ENCODE data around the gene UBE2S. TPM values are rescaled to one million over a fixed set of nuclear protein-coding genes. Genes with fewer than 3 reads are reported as not detected.
"Not testable (repeated sequence)": the region's sequence is repeated elsewhere in the genome, so short reads cannot be mapped to it uniquely, and the experiment has no call there.

UBE2S gene
- total RNA-seq, 1 experiment from 2014 or later, result 369 TPM

GRCh38 chr19:55441319-55441691 lies 33.7 kb upstream of the UBE2S start:
- DNase-seq (ENCODE audit: extremely low read depth, low read depth), result no peak

DNA sequence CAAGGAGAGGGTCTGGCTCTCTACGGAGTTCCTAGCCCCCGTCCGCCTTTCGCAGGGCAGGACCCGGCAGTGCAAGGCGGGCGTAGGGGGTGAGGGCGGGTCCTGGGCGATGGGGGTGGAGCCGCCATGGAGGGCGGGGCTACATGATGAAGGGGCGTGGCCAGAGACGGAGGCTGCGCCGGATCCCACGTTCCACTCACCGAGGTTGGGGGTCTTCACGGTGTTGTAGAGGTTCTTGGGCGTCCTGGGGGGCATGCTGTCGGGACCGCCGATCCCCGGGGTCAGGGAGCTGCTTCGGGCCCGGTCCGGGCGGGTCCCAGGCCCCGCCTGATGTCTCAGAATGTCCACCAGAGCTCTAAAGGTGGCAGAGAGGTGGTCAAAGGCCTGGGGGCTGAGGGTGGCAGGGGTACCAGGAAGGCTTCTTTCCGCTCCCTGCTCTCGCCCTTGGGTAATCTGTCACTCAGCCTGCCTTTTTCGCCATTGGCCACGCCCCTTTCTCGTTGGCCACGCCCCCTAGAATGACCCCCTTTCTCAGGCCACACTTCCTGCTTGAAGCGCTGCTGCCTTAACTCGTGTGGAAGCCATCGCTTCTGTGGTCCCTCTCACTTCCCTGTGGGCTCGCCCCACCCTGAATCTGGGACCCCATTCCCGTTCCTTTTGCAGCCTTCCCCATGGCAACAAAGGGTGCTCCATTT lies 33.0 kb upstream of the UBE2S start:
- no peak for DNase-seq (ENCODE audit: extremely low read depth, low read depth)

GRCh38 chr19:55439052-55439451 lies 31.5 kb upstream of the UBE2S start:
- no peak for DNase-seq (ENCODE audit: extremely low read depth, low read depth)

DNA sequence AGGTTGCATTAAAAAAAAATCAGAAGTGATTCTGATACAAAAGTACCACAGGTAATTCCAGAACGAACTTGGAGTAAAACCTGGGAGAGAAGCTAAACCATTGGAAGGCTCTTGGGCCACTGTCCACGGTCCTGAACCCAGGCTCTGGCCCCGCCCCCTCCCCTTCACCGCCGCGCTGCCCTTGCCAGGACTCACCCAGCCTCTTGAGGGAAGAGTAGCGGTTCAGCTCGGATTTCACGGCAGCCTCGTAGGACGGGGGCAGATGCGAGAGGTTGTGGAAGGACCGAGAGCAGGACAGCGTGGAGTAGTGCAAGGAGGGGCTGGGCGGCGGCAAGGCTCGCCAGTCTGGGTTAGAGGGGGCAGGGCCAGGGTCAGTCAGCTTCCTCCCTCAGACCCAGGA lies 29.8 kb upstream of the UBE2S start:
- peak; percentile 63 for DNase-seq (ENCODE audit: extremely low read depth, low read depth)

DNA sequence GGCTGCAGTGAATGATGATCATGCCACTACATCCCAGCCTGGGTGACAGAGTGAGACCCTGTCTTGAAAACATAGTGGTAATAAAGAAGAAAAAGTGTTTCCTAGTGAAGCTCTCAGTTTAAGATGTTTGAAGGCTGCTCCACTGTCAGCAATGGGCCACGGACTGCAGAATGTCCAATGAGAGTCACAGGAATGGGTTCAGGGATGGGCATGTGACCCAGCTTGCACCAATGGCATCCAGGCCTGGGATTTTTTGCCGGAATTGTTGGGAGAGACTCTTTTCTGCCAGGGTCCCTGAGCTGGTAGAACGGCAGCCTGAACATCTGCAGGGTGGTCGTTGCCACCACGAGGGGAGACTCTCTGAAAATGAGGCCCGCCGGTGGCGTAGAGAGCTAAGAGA lies 29.3 kb upstream of the UBE2S start:
- DNase-seq (ENCODE audit: extremely low read depth, low read depth), result no peak

- DNase-seq (ENCODE audit: extremely low read depth, low read depth), result no peak
Observed at GRCh38 chr19:55435020-55435419, 27.4 kb upstream of the UBE2S start.

DNA sequence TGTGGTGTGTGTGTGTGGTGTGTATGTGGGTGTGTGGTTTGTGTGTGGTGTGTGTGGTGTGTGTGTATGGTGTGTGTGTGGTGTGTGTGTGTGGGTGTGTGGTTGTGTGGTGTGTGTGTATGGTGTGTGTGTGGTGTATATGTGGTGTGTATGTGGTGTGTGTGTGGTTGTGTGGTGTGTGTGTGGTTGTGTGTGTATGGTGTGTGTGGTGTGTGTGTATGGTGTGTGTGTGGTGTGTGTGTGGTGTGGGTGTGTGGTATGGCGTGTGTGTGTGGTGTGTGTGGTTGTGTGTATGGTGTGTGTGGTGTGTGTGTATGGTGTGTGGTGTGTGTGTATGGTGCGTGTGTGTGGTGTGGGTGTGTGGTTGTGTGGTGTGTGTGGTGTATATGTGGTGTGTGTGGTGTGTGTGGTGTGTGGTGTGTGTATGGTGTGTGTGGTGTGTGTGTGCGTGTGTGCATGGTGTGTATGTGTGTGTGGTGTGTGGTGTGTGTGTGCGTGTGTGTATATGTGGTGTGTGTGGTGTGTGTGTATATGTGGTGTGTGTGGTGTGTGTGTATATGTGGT lies 26.9 kb upstream of the UBE2S start:
- DNase-seq (ENCODE audit: extremely low read depth, low read depth), result no peak

DNA sequence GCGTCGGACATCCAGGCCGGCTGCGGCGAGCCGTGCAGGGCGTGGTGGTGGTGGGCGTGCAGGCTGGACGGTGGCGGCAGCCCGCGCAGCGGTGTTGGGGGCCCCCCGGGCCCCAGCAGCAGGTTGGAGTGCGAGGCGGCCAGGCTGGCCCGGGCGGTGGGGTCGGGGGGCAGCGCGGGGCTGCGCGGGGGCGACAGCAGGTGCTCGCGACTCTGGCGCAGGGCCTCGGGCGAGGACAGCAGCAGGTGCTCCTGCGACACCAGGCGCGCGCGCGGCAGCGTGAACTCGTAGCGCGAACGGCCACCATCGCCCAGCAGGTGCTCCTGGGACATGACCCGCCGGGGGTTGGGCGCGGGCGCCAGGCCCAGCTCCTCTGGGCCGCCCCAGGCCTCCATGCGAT lies 25.7 kb upstream of the UBE2S start:
- DNase-seq (ENCODE audit: extremely low read depth, low read depth), result no peak

GRCh38 chr19:55432241-55432959 lies 24.8 kb upstream of the UBE2S start:
- no peak for DNase-seq (ENCODE audit: extremely low read depth, low read depth)

GRCh38 chr19:55431183-55431582 lies 23.6 kb upstream of the UBE2S start:
- no peak for DNase-seq (ENCODE audit: extremely low read depth, low read depth)

DNA sequence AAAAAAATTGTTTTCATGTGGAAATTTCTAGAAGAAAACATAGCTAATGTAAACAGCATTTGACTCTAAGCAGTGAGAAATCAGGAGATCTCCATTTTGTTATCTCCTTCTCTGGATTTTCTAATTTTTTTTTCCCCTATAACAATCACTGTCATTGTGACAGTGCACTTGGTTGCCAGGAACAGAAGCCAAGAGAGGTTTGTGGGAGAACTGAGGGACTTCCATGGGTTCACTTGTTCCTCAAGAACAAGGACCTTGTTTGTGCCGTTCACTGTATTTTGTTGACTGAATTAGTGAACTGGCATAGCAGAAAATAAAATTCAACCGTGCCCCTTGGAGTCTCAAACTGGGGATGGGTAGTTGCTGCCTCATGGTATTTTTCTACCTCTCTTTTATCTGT lies 18.5 kb upstream of the UBE2S start:
- DNase-seq (ENCODE audit: extremely low read depth, low read depth), result no peak

GRCh38 chr19:55424518-55424917 lies 16.9 kb upstream of the UBE2S start:
- DNase-seq (ENCODE audit: extremely low read depth, low read depth), result no peak

GRCh38 chr19:55423225-55424005 lies 15.8 kb upstream of the UBE2S start:
- no peak for DNase-seq (ENCODE audit: extremely low read depth, low read depth)

GRCh38 chr19:55421281-55421680 lies 13.7 kb upstream of the UBE2S start:
- DNase-seq (ENCODE audit: extremely low read depth, low read depth), result not testable (repeated sequence)

GRCh38 chr19:55419624-55420236 lies 12.1 kb upstream of the UBE2S start:
- no peak for DNase-seq (ENCODE audit: extremely low read depth, low read depth)

DNA sequence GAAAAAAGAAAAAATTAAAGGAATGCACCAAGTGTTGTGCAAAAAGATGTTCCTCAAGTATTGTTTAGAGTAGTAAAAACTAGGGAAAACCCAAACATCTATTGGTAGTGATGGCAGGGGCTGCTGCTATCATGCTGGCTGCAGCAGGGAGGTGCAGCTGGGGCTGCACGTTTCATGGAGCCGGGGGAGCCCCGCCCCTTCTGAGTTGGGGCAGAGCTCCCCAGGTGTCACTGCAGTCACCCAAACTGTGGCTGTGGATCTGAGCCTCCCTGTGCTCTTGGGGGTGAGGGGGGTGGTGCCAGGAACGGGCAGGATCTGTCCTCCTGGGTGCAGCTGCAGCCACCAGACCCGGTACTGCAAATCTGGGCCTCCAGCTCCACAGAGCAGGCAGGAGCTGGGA lies 11.5 kb upstream of the UBE2S start:
- DNase-seq (ENCODE audit: extremely low read depth, low read depth), result no peak

GRCh38 chr19:55418185-55418584 lies 10.6 kb upstream of the UBE2S start:
- DNase-seq (ENCODE audit: extremely low read depth, low read depth), result peak; percentile 65

- DNase-seq (ENCODE audit: extremely low read depth, low read depth), result no peak
Observed at GRCh38 chr19:55410168-55410567, 2.6 kb upstream of the UBE2S start.

DNA sequence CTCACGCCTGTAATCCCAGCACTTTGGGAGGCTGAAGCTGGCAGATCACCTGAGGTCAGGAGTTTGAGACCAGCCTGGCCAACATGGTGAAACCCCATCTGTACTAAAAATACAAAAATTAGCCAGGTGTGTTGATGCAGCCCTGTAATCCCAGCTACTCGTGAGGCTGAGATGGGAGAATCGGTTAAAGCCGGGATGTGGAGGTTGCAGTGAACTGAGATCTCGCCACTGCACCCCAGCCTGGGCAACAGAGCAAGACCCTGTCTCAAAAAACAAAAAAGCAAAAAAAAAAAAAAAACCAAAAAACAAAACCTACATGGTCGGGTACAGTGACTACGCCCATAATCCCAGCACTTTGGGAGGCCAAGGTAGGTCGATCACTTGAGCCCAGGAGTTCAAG lies 1.6 kb upstream of the UBE2S start:
- DNase-seq (ENCODE audit: extremely low read depth, low read depth), result not testable (repeated sequence)

- DNase-seq (ENCODE audit: extremely low read depth, low read depth), result no peak
Observed at GRCh38 chr19:55408533-55408872, 915 bp upstream of the UBE2S start.

All from NCI-H460 (cell line).